ENCODE results near the gene AKR1E2.
"Not testable (repeated sequence)": the region's sequence is repeated elsewhere in the genome, so short reads cannot be mapped to it uniquely, and the experiment has no call there.

Gene AKR1E2

DNA sequence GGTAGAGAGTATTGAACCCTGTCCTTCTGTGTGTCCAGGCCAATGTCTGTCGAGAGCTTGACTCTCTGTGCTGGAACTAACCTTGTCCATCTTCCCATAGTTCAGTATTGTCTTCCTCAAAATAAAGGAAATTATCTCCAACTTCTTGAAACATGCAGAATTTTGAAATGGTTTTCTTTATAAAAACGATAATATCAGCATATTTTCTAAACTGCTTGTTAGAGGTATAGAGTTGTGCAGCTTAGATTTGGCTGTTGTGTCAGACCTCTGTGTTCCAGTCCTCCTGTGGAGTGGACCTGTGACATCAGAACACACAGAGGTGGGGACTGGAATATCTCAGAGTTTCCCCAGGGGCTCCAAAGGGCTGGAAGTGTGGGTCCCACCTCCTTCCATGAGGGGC is 22.2 kb upstream of the AKR1E2 start:
- H3K4me3 Mint-ChIP-seq: no peak overlapping the region
- ATAC-seq (replicated peaks): no peak

DNA sequence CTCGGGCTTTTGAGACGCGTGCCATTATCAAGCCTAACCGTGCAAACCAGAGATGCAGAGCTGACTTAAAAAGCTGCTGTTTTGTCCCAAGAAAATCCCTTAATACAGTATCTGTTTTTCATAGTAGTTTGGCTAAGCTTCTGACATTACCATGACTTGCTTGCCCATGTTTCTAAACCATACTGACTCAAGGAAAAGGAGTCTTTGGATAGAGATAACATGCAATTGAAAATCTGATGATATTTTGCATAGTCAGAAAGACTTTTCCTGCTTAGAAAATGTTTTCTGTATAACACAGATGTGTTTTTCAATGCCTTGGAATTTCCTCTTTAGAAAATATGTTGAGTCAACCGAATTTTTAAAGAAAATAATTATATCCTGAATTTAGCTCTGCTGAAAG is 21.5 kb upstream of the AKR1E2 start:
- H3K36me3 Mint-ChIP-seq: no peaks in the 10 kb centered on the region
- DNase-seq: no peak
- no peak overlapping the region for H3K27ac Mint-ChIP-seq
- ATAC-seq (replicated peaks): no peak
- no peaks in the 10 kb centered on the region for H3K27me3 Mint-ChIP-seq
- H3K4me1 Mint-ChIP-seq: peaks cover 3 to 12% of the 10 kb centered on the region in 2 donors
- no peaks in the 10 kb centered on the region for H3K9me3 Mint-ChIP-seq
- no peak overlapping the region for H3K4me3 Mint-ChIP-seq

More for the DNA sequence above, 22.2 kb upstream of the AKR1E2 start:
- Mint-ChIP-seq H3K4me1 (peaks cover 3 to 12% of the 10 kb centered on the region in 2 donors), H3K9me3 (no peaks in the 10 kb centered on the region), H3K27me3 (no peaks in the 10 kb centered on the region), H3K27ac (no peak overlapping the region), H3K36me3 (no peaks in the 10 kb centered on the region)
- no peak for DNase-seq

DNA sequence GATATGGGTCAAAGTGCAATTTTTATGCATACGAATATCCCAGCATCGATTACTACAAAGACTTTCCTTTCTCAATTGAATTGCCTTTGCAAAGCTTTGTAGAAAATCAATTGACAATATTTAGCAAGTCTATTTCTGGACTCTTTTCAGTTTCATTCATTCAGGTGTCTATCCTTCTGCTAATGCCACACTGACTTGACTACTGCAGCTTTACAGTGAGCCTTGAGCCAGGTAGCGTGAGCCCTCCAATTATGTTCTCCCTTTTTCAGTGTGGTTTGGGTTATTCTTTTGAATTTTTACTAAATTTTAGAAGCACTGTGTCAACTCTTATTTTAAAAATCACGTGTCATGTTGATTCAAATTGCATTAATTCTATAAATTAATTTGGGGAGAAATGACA is 19.5 kb upstream of the AKR1E2 start:
- DNase-seq: no peak
- H3K36me3 Mint-ChIP-seq: no peaks in the 10 kb centered on the region
- no peak overlapping the region for H3K4me3 Mint-ChIP-seq
- peaks cover 3 to 12% of the 10 kb centered on the region in 2 donors for H3K4me1 Mint-ChIP-seq
- H3K9me3 Mint-ChIP-seq: no peaks in the 10 kb centered on the region
- H3K27ac Mint-ChIP-seq: no peak overlapping the region
- no peak for ATAC-seq (replicated peaks)
- peaks cover 3 to 4% of the 10 kb centered on the region in 2 donors for H3K27me3 Mint-ChIP-seq

DNA sequence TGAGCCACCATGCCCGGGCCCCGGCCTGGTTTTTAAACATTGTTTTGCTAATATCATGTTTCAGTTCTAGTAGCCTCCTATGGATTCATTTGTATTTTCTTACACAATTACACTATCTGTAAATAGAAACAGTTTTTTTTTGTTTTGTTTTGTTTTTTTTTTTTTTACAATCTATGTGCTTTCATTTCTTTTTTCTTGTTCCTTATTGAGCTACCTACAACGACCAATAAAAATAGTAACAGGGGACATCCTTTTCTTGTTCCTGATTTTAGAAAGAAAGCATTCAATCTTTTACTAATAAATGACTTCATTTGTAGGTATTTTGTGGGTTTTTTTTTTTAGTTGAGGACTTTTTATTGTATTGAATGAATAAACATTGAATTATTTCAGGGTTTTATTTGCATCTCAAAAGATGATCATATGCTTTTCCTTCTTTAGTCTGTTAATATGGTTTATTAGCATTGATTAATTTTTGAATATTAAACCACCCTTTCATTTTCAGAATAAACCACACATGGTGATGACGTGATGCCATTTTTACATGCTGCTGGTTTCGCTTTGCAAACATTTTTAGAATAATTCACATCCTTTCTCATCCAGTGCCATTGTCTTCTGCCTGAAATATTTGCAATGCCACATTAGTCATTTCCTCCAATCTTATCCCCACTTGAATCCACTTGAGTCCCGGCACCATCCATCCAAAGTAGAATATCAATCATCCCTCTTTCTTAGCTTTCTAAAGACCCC is 18.1 kb upstream of the AKR1E2 start:
- Mint-ChIP-seq H3K27ac (no peak overlapping the region), H3K27me3 (peaks cover 6% of the 10 kb centered on the region in 2 donors), H3K9me3 (no peaks in the 10 kb centered on the region), H3K4me1 (peaks cover 3 to 12% of the 10 kb centered on the region in 2 donors), H3K36me3 (no peaks in the 10 kb centered on the region), H3K4me3 (no peak overlapping the region)
- ATAC-seq (replicated peaks): peak; percentile 51 to 57
- DNase-seq: no peak

DNA sequence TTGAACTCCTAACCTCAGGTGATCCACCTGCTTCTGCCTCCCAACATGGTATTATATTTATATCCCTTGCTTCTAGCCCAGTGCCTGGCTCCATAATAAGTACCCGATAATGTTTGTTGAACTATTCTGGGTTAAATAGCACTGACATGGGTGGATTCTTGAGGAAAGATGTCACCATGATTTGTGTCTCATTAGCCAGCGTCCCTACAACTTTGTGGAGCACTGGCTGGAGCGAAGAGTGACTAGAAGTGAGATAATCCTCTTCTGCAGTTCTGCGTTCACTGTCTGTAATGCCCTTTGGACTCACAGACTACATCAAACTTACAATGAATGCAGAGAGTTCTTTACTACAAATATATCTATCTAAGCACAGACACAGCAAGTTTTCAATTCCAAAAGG is 16.9 kb upstream of the AKR1E2 start:
- Mint-ChIP-seq H3K9me3 (no peaks in the 10 kb centered on the region), H3K36me3 (no peaks in the 10 kb centered on the region), H3K27me3 (peaks cover 6% of the 10 kb centered on the region in 2 donors), H3K27ac (no peak overlapping the region), H3K4me3 (no peak overlapping the region), H3K4me1 (peaks cover 3 to 12% of the 10 kb centered on the region in 2 donors)
- DNase-seq (no peak), ATAC-seq (replicated peaks) (no peak)

DNA sequence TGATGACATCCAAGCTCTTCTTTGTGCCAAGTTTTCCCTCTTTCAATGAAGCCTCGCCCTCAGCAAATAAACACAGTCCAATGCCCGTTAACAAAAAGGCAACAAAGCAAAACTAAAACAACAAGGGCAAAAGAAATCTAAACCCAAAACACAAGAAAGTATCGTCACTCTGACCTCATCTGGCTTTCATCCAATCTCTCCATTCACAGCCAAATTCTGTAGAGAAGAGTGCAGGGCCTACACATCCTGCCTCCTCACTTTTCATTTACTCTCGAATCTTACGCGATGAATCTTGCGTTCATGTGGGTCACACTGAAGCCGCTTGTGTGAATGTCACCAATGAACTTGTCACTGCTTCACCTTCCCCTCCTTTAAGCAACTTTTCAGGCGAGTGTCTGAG is 15.9 kb upstream of the AKR1E2 start:
- Mint-ChIP-seq H3K4me1 (peaks cover 3 to 12% of the 10 kb centered on the region in 2 donors), H3K9me3 (no peaks in the 10 kb centered on the region), H3K27ac (no peak overlapping the region), H3K4me3 (no peak overlapping the region), H3K36me3 (no peaks in the 10 kb centered on the region), H3K27me3 (peaks cover 6% of the 10 kb centered on the region in 2 donors)
- no peak for DNase-seq
- ATAC-seq (replicated peaks): no peak

DNA sequence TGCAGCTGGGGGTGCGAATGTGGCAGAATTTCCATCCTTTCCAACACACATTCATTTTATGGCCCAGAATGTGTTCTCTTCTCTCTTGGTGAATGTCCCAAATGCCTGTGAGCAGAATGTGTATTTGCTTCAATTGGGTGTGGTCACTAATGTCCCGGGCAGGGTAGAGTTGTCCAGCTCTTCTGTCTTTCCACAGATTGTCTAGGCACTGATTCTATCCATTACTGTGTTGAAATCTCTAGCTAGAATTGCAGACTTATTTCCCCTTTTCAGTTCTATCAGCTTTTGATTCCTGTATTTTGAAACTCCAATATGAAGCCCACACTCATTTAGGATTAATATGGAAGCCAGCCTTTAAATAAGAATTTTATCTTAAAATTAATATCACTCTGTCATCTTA is 14.0 kb upstream of the AKR1E2 start:
- no peak for DNase-seq
- H3K27ac Mint-ChIP-seq: no peak overlapping the region

DNA sequence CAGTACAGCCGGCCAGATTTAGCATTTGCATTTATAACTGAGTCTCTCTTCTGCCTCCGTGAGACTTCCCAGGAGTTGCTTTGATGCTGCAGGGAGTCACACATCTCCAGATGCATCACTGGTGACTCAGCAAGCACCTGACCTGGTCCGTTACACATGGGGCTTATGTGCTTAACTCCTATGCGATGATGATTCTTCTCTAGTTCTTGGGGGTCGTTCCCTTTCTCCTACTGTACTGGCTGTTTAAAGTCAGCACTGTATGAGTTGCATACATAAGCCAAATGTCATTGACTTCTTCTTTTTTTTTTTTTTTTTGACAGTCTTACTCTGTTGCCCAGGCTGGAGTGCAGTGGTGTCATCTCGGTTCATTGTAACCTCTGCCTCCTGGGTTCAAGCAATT is 13.0 kb upstream of the AKR1E2 start:
- H3K9me3 Mint-ChIP-seq: peaks cover 0 to 1% of the 10 kb centered on the region in 2 donors
- peaks cover 6 to 15% of the 10 kb centered on the region in 2 donors for H3K27me3 Mint-ChIP-seq
- H3K4me3 Mint-ChIP-seq: no peak overlapping the region
- DNase-seq (no peak), ATAC-seq (replicated peaks) (peak in 1 of 2 donors; percentile 20)
- H3K27ac Mint-ChIP-seq: no peak overlapping the region
- H3K36me3 Mint-ChIP-seq: no peaks in the 10 kb centered on the region
- peaks cover 3 to 5% of the 10 kb centered on the region in 2 donors for H3K4me1 Mint-ChIP-seq

More for the DNA sequence above, 14.0 kb upstream of the AKR1E2 start:
- Mint-ChIP-seq H3K4me1 (peaks cover 3 to 12% of the 10 kb centered on the region in 2 donors), H3K4me3 (no peak overlapping the region), H3K27me3 (peaks cover 6 to 15% of the 10 kb centered on the region in 2 donors), H3K9me3 (peaks cover 0 to 1% of the 10 kb centered on the region in 2 donors), H3K36me3 (no peaks in the 10 kb centered on the region)
- no peak for ATAC-seq (replicated peaks)

DNA sequence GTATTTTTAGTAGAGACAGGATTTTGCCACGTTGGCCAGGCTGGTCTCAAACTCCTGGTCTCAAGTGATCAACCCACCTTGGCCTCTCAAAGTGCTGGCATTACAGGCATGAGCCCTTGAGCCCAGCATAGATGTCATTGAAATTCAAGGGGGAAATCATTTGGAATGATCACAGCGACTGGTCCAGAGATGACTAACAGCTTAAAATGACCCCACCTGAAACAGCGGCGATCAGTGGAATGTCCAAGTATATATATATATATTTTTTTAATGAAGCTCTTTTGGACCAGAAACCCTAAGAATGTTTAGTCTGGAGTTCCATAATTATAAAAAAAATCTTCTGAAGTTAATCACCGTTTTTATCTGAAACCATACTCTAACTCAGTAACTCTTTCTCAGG is 12.5 kb upstream of the AKR1E2 start:
- H3K27ac Mint-ChIP-seq: no peak overlapping the region
- peaks cover 0 to 1% of the 10 kb centered on the region in 2 donors for H3K9me3 Mint-ChIP-seq
- H3K4me3 Mint-ChIP-seq: no peak overlapping the region
- peaks cover 6 to 15% of the 10 kb centered on the region in 2 donors for H3K27me3 Mint-ChIP-seq
- ATAC-seq (replicated peaks): no peak
- no peak for DNase-seq
- H3K4me1 Mint-ChIP-seq: peaks cover 0 to under 1% of the 10 kb centered on the region in 2 donors
- H3K36me3 Mint-ChIP-seq: no peaks in the 10 kb centered on the region

DNA sequence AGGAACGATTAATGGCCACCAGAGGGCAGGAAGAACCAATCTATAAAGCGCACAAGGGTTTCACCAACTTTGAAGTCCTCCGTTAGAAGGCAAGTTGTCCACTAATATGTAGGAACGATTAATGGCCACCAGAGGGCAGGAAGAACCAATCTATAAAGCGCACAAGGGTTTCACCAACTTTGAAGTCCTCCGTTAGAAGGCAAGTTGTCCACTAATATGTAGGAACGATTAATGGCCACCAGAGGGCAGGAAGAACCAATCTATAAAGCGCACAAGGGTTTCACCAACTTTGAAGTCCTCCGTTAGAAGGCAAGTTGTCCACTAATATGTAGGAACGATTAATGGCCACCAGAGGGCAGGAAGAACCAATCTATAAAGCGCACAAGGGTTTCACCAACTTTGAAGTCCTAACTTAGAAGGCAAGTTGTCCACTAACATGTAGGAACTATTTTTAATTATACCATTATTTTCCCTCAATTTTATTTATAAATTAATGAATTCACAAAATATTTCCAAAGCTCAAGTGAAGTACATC is 10.3 kb upstream of the AKR1E2 start:
- not testable (repeated sequence) for H3K27ac Mint-ChIP-seq; H3K4me3 Mint-ChIP-seq; ATAC-seq (replicated peaks); H3K9me3 Mint-ChIP-seq; DNase-seq; H3K4me1 Mint-ChIP-seq; H3K36me3 Mint-ChIP-seq
- peaks cover 17% of the 10 kb centered on the region in 2 donors for H3K27me3 Mint-ChIP-seq

DNA sequence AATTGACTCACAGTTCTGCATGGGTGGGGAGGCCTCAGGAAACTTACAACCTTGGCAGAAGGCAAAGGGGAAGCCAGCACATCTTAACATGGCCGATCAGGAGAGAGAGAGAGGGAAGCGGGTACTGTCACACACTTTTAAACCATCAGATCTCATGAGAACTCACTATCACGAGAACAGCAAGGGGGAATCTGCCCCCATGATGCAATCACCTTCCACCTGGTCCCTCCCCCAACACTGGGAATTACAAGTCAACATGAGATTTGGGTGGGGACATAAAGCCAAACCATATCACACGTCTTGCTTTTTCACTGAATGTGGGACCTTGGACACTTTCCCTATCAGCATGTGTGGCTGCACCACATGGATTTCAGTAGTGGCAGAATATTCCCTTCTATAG is 9.0 kb upstream of the AKR1E2 start:
- DNase-seq (no peak), ATAC-seq (replicated peaks) (no peak)
- Mint-ChIP-seq H3K9me3 (peaks cover 0 to 1% of the 10 kb centered on the region in 2 donors), H3K27me3 (peaks cover 18 to 20% of the 10 kb centered on the region in 2 donors), H3K4me1 (no peaks in the 10 kb centered on the region), H3K4me3 (no peak overlapping the region), H3K27ac (no peak overlapping the region), H3K36me3 (no peaks in the 10 kb centered on the region)

DNA sequence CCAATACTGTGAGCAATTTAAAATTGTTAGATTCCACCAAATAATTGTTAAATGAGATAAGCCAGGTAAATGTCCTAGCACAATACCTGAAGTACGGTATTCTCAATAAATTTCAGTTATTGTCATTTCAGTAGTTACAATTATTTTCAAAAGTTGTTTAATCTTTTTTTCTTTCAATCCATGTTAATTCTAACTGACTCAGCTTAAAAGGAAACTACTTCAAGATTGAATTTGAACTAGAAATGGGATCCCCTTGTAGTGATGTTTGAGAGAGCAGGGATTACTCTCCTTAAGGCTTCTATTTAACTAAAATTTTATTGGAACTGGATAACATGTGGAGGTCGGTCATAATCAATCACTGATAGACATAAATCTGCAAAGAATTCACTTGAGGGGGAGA is 6.9 kb upstream of the AKR1E2 start:
- DNase-seq: no peak
- Mint-ChIP-seq H3K4me3 (no peak overlapping the region), H3K27me3 (peaks cover 30 to 32% of the 10 kb centered on the region in 2 donors), H3K4me1 (no peaks in the 10 kb centered on the region), H3K36me3 (no peaks in the 10 kb centered on the region), H3K27ac (no peak overlapping the region), H3K9me3 (peaks cover 0 to 5% of the 10 kb centered on the region in 2 donors)
- ATAC-seq (replicated peaks): no peak

DNA sequence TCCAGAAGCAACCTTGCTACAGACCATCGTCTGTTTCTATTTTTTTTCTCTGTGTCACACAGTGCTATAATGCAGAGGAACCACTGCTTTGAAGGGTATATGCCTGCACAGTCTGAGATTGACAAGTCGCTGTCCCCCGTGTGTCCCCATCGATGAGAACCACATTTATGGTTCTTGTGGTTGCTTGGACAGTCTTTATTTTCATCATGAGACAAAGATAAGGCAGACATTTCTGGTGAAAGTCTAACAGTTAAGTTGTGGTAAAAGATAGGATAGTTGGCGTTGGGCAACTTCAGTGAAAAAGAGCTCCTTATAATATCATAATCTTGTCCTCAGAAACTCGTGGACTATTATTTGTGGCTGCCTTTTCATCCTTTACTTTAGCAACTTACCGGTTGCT is 6.3 kb upstream of the AKR1E2 start:
- H3K4me3 Mint-ChIP-seq: no peak overlapping the region

DNA sequence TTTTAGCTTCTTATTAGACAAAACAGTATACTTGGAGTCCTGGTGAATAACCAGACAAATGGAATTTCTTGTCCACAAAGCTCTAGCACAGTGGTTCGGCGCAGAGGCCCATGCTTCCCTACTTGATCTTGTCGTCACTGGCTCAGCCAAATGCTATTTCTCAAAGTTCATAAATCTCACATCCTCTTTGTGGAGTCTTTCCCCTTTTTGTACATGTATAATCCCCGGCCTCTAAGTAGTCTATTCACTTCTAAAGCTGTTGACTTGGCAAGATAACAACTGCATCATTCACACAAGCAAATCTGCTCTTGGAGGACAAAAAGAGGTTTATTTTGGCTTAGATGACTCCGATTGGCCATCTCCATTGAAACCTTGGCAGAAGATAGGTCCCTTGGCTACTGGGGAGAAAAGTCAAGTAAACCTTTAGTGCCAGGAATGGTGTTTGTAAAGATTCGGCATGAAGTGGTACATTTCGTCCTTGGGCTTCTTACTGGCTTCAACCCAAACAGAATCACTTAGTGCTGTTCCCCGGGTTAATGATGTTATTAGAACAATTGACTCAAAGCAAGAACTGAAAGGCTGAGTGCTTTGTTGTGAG is 5.1 kb upstream of the AKR1E2 start:
- no peak overlapping the region for H3K27ac Mint-ChIP-seq
- H3K36me3 Mint-ChIP-seq: peaks cover 0 to 2% of the 10 kb centered on the region in 2 donors
- ATAC-seq (replicated peaks) (peak in 1 of 2 donors; percentile 34), DNase-seq (no peak)
- peaks cover 3% of the 10 kb centered on the region in 2 donors for H3K4me1 Mint-ChIP-seq
- peaks cover 2 to 5% of the 10 kb centered on the region in 2 donors for H3K9me3 Mint-ChIP-seq
- H3K27me3 Mint-ChIP-seq: peaks cover 43 to 49% of the 10 kb centered on the region in 2 donors
- H3K4me3 Mint-ChIP-seq: no peak overlapping the region

More for the DNA sequence above, 6.3 kb upstream of the AKR1E2 start:
- no peak for ATAC-seq (replicated peaks)
- Mint-ChIP-seq H3K9me3 (peaks cover 0 to 5% of the 10 kb centered on the region in 2 donors), H3K27me3 (peaks cover 33 to 37% of the 10 kb centered on the region in 2 donors), H3K4me1 (no peaks in the 10 kb centered on the region), H3K36me3 (no peaks in the 10 kb centered on the region), H3K27ac (no peak overlapping the region)
- no peak for DNase-seq

DNA sequence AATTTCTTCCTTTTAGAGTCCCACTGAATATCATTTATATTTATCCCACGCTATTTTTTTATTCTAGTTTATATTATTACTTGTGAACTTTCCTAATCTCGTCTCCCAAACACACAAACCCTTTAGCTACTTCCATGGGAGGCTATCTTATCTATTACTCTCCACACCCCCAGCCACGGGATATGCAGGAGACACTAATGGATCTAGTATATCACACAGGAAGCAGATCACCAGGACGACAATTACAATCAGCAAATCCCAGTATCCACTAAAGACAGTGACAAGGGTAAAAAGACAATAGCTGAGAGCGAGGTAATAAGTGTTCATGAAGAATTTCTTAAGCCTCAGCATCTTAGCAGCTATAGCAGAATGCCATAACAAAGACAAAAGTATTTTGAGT is 3.8 kb upstream of the AKR1E2 start:
- Mint-ChIP-seq H3K36me3 (peaks cover 1 to 4% of the 10 kb centered on the region in 2 donors), H3K27ac (no peak overlapping the region), H3K4me1 (peaks cover 6 to 14% of the 10 kb centered on the region in 2 donors), H3K4me3 (no peak overlapping the region), H3K9me3 (peaks cover 4% of the 10 kb centered on the region in 2 donors), H3K27me3 (peaks cover 43 to 62% of the 10 kb centered on the region in 2 donors)
- no peak for ATAC-seq (replicated peaks)
- no peak for DNase-seq
